22Rv1 (cell line): Measurements from ENCODE around the gene HEPN1.

ENCODE experiments used
- ZFX ChIP-seq: fragments of 450-650 bp; IDR thresholded peaks from 2 replicates; pipeline ENCODE4 v1.6.1; 2017; ENCODE audit warnings: antibody characterized with exemption, borderline replicate concordance
- TF ChIP-seq, protein P1 (sequence below): fragments of 450-650 bp; IDR thresholded peaks from 2 replicates; pipeline ENCODE4 v1.5.1; 2017; ENCODE audit warnings: mild to moderate bottlenecking

DNA sequence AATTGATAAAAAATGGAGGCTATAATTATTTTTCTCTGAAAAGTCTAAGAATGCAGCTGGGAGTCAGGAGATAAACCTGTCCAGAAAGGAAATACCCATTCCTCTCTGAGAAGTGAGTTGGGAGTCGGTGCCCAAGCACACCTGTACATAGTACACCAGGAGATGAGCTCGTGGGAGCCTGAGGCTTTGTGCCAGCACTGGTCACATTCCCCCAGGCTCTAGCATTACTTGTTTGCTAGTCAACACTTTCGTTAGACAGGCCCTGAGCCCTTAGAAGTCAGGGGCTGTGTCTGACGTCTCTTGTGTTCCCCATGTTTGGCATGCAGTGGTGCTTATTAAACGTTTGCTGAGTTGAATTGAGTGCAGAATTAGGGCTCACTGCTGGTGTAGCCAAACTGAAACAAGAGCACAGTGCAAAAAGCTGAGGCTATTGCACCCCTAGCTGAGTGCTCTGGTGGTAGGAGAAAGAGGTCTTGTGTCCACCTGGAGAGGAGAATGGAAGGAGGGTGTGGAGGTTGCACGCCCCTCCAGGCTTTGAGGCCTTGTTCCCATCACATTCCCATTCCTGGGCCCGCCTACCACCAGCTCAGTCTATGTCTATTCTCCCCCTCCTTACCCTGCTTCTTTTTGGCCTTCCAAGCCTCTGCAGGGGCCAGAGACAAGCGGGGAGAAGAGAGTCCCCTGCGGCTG, 28.2 kb upstream of the HEPN1 start:
- TF ChIP-seq, protein P1, sequence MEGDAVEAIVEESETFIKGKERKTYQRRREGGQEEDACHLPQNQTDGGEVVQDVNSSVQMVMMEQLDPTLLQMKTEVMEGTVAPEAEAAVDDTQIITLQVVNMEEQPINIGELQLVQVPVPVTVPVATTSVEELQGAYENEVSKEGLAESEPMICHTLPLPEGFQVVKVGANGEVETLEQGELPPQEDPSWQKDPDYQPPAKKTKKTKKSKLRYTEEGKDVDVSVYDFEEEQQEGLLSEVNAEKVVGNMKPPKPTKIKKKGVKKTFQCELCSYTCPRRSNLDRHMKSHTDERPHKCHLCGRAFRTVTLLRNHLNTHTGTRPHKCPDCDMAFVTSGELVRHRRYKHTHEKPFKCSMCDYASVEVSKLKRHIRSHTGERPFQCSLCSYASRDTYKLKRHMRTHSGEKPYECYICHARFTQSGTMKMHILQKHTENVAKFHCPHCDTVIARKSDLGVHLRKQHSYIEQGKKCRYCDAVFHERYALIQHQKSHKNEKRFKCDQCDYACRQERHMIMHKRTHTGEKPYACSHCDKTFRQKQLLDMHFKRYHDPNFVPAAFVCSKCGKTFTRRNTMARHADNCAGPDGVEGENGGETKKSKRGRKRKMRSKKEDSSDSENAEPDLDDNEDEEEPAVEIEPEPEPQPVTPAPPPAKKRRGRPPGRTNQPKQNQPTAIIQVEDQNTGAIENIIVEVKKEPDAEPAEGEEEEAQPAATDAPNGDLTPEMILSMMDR = no peak
- no peak for TF ChIP-seq ZFX
